Ovary (tissue), 9 donors: ENCODE data around the gene AKIRIN1. TPM values are rescaled to one million over a fixed set of nuclear protein-coding genes. Genes with fewer than 3 reads are reported as not detected.

Experiments used
- DNase-seq, 5 donors: peaks; one replicate each; pipeline ENCODE4 v3.0.0-alpha.2; 2019 to 2020
- H3K27ac ChIP-seq, 2 donors: fragments of 200-600 bp; one replicate each; pipeline versions ENCODE4 v1.5.1 to v1.8.0; 2019 to 2022
- H3K27me3 ChIP-seq: fragments of 200-600 bp; one replicate; pipeline ENCODE4 v1.8.0; 2022
- H3K36me3 ChIP-seq: fragments of 200-600 bp; sonication (generic); one replicate; pipeline ENCODE4 v1.5.1; 2019
- H3K4me1 ChIP-seq: one replicate; pipeline ENCODE4 v1.8.1; 2013; ENCODE audit warnings: mild to moderate bottlenecking, moderate library complexity; ENCODE audit not compliant: insufficient read depth
- H3K4me3 ChIP-seq: fragments of 200-600 bp; sonication (generic); one replicate; pipeline ENCODE4 v1.5.1; 2017
- H3K9me3 ChIP-seq, 2 donors: fragments of 200-600 bp in 1 of 2; sonication (generic) in 1 of 2; one replicate each; pipeline versions ENCODE4 v1.5.1 to v1.8.1; 2013 to 2019; ENCODE audit warnings: mild to moderate bottlenecking in 1 of 2, moderate library complexity in 1 of 2
- EP300 ChIP-seq: sonication (generic); formaldehyde crosslinking; IDR thresholded peaks from one replicate; pipeline ENCODE4 v1.6.1; 2017; ENCODE audit warnings: antibody characterized with exemption
- POLR2A ChIP-seq: fragments of 450-650 bp; IDR thresholded peaks from one replicate; pipeline ENCODE4 v1.6.1; 2017; ENCODE audit warnings: antibody characterized with exemption, mild to moderate bottlenecking, moderate library complexity
- WGBS, 3 donors: extraction: QIAGEN DNeasy Blood & Tissue Kit in 1 of 3; methylation state at CpG; one replicate each; pipeline versions ENCODE4 v1.1.5 to v1.1.7; 2013 to 2017; 5-methylcytosine and 5-hydroxymethylcytosine counted together
- intact Hi-C, 4 donors: fragments of 100-400 bp; cut with DNase I; formaldehyde crosslinking; loops; one replicate each; pipeline versions ENCODE4 v1.11.0 to v1.15.1; 2022 to 2023
- polyA plus RNA-seq, 2 donors: library from polyadenylated mRNA; stranded (reverse); fragments of 200-250 nt in 1 of 2; fragments of 350-450 nt in 1 of 2; fragmentation: Illumina TruSeq in 1 of 2; extraction: RNeasy Lipid Tissue Mini Kit (QIAGEN cat#74804) in 1 of 2; gene quantifications; one replicate each; pipeline ENCODE4 v1.2.3, GENCODE V29; 2013 to 2014
- total RNA-seq, 7 donors: library from RNA; depleted of rRNA in 2 of 7; stranded (reverse); fragments of >200 nt in 2 of 7; fragmentation: NEBNext Ultra II Directional in 3 of 7; extraction: Animal tissue kit (Norgen Biotek cat#: 25700) in 3 of 7; gene quantifications; one replicate each; pipeline versions ENCODE4 v1.1.0 to v1.2.4, GENCODE V29; 2016 to 2023
- TF ChIP-seq, protein P1 (sequence below), 3 donors: fragments of 450-650 bp in 2 of 3; fragments of 200-600 bp in 1 of 3; IDR thresholded peaks; one replicate each; pipeline versions ENCODE4 v1.5.1 to v1.8.0; 2016 to 2022; ENCODE audit warnings: antibody characterized with exemption in 3 of 3, mild to moderate bottlenecking in 1 of 3
- donor health status: DM: no; HTN: no; CAD: no; lungs with moderate emphysema.
- donor health status: DM: no; HTN: no; CAD: no.
- donor health status: Bipolar disorder and iron deficiency.
- donor health status: DM: yes; HTN: yes; CAD: no.
- donor health status: DM: no; HTN: no; CAD: no.
- donor health status: DM: yes; HTN: yes; CAD: no.

The AKIRIN1 gene
- total and polyA plus RNA-seq, 9 donors = 14.9 to 64.6 (median 42.4) TPM

DNA sequence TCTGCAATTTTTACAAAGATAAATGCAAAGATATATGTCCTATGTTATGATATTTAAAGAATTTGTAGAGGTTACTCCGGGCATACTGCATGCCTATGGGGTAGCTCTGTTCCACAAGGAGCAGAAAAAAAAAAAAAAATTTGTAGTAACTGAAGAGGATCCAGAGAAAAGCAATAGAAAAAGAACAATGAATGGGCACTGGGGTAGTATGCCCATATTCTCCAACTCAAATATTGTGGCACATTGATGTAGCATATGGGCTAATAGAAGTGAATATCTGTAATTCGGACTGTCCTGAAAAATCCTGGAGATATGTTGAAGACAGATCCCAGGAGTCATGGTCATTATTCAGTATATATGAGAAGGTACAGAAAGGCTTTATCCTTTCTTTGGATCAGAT is 1.1 kb upstream of the AKIRIN1 start:
- Histone ChIP-seq H3K36me3 (no peaks in the 10 kb centered on the region), H3K4me1 (peaks cover 5% of the 10 kb centered on the region), H3K9me3 (no peaks in the 10 kb centered on the region), H3K27me3 (no peaks in the 10 kb centered on the region), H3K27ac (no peak overlapping the region), H3K4me3 (no peak overlapping the region)
- DNase-seq = no peak
- 23 to 83% (median 68%) methylated on average over 2 of the region's 2 CpGs for WGBS, 3 donors
- TF ChIP-seq POLR2A = no peak
- TF ChIP-seq EP300 = no peak
- TF ChIP-seq, protein P1, sequence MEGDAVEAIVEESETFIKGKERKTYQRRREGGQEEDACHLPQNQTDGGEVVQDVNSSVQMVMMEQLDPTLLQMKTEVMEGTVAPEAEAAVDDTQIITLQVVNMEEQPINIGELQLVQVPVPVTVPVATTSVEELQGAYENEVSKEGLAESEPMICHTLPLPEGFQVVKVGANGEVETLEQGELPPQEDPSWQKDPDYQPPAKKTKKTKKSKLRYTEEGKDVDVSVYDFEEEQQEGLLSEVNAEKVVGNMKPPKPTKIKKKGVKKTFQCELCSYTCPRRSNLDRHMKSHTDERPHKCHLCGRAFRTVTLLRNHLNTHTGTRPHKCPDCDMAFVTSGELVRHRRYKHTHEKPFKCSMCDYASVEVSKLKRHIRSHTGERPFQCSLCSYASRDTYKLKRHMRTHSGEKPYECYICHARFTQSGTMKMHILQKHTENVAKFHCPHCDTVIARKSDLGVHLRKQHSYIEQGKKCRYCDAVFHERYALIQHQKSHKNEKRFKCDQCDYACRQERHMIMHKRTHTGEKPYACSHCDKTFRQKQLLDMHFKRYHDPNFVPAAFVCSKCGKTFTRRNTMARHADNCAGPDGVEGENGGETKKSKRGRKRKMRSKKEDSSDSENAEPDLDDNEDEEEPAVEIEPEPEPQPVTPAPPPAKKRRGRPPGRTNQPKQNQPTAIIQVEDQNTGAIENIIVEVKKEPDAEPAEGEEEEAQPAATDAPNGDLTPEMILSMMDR (IDR thresholded peaks at IDR 0.05) = no peak
- intact Hi-C loops = loop anchor here in 2 of 4 donors (10.0 kb wide), 1 partner anchor 115 kb away; the partner anchor contains the start of gene MYCBP (in 2 of the 2)

DNA sequence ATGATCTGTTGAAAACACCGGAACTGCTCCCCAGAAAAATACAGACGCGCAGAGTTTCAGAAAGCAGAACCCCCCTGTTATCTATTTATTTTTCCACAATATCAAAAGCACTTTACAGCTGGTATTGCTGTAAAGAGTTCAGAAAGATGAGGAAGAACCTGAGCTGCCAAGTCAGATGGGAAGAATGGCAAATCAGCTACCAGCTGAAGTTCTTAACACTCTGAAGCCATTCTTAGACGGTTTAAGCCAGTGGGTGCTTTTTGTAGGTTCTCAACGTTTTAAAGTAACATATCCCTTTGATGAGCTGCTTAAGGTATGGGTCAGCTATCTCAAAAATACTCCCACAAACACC is 714 bp upstream of the AKIRIN1 start:
- intact Hi-C loops = loop anchor here in 2 of 4 donors (10.0 kb wide), 1 partner anchor 116 kb away; the partner anchor contains the start of gene MYCBP (in 2 of the 2)
- H3K27ac ChIP-seq = peak overlapping the region; percentile 68 to 83
- no peaks in the 10 kb centered on the region for H3K9me3 ChIP-seq
- H3K4me1 ChIP-seq = peaks cover 5% of the 10 kb centered on the region
- WGBS, 3 donors = 19 to 30% (median 24%) methylated on average over 5 of the region's 5 CpGs
- peak overlapping the region; percentile 99 for H3K4me3 ChIP-seq
- TF ChIP-seq, protein P1 (IDR thresholded peaks at IDR 0.05) = no peak
- TF ChIP-seq EP300 (no peak), POLR2A (no peak)
- H3K27me3 ChIP-seq = no peaks in the 10 kb centered on the region
- no peak for DNase-seq
- no peaks in the 10 kb centered on the region for H3K36me3 ChIP-seq

DNA sequence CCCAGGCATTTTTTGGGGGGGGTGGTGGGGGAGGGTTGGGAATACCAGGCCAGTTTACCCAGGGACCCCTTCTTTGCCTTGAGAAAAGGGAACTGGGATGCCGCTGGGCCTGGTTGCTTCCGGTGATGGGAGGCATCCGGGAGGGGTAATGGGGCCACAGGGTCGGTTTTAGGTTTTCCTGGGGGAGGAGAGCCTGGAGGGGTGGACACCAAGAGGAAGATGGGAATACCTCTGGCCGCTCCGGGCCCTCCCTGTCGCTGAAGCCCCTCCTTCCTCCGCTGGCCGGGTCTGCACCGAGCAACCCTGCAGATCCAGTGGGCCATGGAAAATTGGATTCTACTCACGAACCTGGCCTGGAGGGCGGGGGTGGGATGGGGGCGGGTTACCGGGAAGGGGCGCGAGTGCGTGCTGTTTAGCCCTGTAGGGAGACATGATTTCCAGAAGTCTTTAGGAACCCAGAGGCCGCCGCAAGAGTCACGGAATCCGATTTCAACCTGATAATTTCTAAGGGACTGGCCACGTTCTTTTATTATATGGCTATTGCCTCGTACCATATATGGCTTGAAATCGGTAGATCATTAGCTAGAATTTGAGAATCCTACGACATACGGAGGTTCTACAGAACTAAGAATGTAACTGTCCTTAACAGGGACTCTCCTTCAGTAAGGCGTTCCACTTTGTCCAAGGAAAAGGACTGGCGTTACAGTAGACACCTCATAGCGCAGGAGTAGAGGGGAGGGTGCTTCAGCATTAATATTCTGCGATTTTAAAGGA is 749 bp downstream of the AKIRIN1 start:
- no peaks in the 10 kb centered on the region for H3K9me3 ChIP-seq
- peak overlapping the region; percentile 99 for H3K4me3 ChIP-seq
- peak in 3 of 5 donors; percentile 36 to 62 (median 49) for DNase-seq
- TF ChIP-seq POLR2A = no peak
- TF ChIP-seq, protein P1 (IDR thresholded peaks at IDR 0.05) = no peak
- TF ChIP-seq EP300 = no peak
- no peaks in the 10 kb centered on the region for H3K36me3 ChIP-seq
- H3K27ac ChIP-seq = peak overlapping the region; percentile 68 to 83
- no peaks in the 10 kb centered on the region for H3K27me3 ChIP-seq
- intact Hi-C loops = loop anchor here in 2 of 4 donors (10.0 kb wide), 1 partner anchor 117 kb away; the partner anchor contains the start of gene MYCBP (in 2 of the 2)
- 0% methylated on average over 30 of the region's 30 CpGs for WGBS, 3 donors
- H3K4me1 ChIP-seq = peaks cover 5% of the 10 kb centered on the region

DNA sequence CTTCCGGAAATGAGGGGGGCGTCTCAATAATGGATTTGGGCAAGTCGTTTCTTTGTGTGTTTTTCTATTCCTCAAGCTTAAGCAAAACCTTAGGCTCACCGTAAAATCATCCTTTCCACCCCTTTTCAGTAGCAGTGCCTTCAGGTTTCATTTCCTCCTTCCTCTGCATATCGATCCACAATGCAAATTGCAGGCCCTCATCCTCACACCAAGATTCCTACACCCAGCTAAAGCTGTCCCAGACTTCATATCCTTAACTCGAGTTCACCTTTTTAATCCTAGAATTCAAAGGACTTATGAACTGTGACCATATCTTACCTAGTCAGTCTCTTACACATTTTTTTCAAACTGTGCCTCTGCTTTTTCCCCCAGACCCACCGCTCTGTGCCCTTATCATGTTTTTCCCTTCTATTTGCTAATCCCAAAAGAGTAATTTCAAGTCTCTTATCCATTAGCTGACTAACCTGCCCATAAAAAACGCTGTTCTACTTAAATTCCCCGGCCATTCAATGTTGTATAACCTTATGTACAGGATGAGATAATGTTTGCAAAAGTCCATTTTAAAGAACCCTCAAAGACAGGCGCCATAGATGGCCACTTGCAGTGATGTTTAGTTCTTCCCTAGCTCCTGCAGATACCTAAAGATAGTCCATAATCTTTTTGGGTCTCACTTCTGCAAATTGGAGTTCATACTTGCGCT is 1.5 kb downstream of the AKIRIN1 start:
- Histone ChIP-seq H3K27me3 (no peaks in the 10 kb centered on the region), H3K4me3 (peak overlapping the region; percentile 99), H3K36me3 (no peaks in the 10 kb centered on the region), H3K4me1 (peaks cover 5% of the 10 kb centered on the region), H3K27ac (no peak overlapping the region), H3K9me3 (no peaks in the 10 kb centered on the region)
- intact Hi-C loops = loop anchor here in 2 of 4 donors (10.0 kb wide), 1 partner anchor 118 kb away; the partner anchor contains the start of gene MYCBP (in 2 of the 2)
- TF ChIP-seq, protein P1 (IDR thresholded peaks at IDR 0.05) = no peak
- TF ChIP-seq EP300 (no peak), POLR2A (no peak)
- no peak for DNase-seq
- WGBS, 3 donors = 18 to 23% (median 22%) methylated on average over 11 of the region's 11 CpGs
